ENCODE measurements around the gene KPNA4.
"Not testable (repeated sequence)": the region's sequence is repeated elsewhere in the genome, so short reads cannot be mapped to it uniquely, and the experiment has no call there.

KPNA4 gene

GRCh38 chr3:160573955-160574525, 8.7 kb upstream of the KPNA4 start:
- not testable (repeated sequence) for DNase-seq (ENCODE audit: low spot score)

DNA sequence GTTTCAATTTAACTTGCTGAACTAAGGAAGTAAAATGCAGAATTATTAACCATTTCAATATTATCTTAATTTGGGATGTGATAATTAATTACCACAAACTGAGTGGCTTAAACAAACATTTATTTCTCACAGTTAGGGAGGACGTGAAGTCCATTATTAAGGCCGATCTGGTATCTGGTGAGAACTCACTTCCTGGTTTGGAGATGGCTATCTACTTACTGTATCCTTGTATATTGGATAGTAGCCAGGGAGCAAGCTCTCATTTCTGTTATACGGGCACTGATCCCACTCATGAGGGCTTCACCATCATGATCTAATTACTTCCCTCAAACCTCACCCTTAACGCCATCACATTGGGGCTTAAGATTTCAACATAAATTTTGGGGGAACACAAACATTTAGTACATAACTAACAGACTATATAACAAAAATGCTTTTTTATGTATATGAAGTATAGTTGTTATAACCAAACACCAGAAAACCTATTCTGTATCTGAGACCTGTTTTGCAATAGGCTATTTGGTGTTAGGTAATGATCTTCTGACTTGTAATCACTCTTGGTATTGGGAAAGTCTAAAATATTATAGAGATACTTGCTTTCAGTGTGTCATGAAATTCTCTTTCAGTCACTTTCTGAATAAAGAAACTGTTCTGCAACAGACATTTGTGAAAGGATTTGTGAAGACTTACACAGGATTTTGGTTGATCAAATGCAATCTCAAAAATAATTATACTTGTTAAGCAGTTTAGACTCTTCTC, 4.7 kb upstream of the KPNA4 start:
- no peak for DNase-seq (ENCODE audit: low spot score)

- DNase-seq (ENCODE audit: low spot score) = no peak
Measured at GRCh38 chr3:160568989-160569388, 3.6 kb upstream of the KPNA4 start.

- no peak for DNase-seq (ENCODE audit: low spot score)
Measured at GRCh38 chr3:160567774-160568173, 2.4 kb upstream of the KPNA4 start.

- no peak for DNase-seq (ENCODE audit: low spot score)
Measured at GRCh38 chr3:160566499-160566898, 1.1 kb upstream of the KPNA4 start.

DNA sequence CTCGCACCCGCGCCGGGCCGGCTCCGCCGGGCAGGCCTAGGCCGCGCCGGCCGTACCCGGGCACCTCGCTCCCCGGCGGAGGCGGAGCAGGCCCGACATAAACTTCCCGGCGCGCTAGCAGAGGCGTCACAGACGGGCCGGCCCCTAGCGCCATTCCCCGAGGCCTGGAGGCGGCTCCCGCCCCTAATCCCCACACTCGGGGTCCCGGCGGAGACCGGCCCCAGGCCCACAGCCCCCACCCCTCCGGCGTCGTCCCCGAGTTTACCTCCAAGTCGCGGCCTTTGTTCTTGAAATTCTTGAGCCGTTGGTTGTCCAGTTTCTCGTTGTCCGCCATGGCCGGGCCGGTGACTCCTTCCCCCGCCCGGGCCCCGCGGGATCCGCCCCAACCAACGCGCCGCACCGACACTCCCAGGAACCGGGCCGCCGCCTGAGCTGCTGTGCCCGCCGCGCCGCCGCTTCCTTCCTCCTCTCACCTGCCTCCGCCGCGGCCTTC, 376 bp downstream of the KPNA4 start:
- peak; percentile 51 for DNase-seq (ENCODE audit: low spot score)

GRCh38 chr3:160564258-160564911, 986 bp downstream of the KPNA4 start:
- no peak for DNase-seq (ENCODE audit: low spot score)

DNA sequence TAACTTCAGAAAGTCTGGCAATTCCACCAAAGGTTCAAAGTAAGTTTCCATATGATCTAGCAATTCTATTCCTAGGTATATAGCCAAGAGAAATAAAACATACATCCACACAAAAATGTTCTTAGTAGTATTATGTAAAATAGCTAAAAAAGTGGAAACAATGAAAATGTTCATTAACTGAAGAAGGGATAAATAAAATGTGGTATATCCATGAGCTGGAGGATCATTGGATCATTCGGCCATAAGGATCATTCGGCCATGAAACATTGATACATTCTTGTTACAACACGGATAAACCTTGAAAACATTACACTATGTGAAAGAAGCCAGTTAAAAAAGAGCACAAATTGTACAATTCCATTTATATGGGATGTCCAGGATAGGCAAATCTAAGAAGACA, 2.4 kb downstream of the KPNA4 start:
- DNase-seq (ENCODE audit: low spot score) = no peak

DNA sequence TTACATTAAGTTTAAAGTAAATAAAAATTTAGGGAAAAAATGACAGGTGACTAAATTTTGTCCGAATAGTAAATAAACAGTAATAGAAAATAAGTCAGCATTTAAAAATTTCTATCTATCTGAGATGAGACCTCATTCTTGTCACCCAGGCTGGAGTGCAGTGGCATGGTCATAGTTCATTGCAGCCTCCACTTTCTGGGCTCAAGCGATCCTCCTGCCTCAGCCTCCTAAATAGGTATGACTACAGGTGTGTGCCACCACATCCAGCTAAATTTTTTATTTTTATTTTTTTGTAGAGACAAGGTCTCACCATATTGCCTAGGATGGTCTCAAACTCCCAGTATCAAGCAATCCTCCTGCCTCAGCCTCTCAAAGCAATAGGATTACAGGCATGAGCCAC, 7.8 kb downstream of the KPNA4 start:
- no peak for DNase-seq (ENCODE audit: low spot score)

DNA sequence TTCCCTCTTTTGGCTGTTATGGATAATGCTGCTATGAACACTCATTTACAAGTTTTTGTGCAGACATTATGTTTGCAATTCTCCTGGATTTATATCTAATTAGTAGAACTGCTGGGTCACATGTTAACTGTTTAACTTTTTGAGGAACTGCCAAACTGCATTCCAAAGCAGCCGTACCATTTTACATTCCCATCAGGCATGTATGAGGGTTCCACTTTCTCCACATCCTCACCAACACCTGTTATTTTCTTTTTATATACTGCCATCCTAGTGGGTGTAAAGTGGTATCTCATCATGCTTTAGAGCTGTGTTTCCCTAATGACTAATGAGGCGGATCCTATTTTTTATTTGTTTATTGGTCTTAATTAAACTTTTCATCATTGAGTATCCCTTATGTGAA, 9.2 kb downstream of the KPNA4 start:
- DNase-seq (ENCODE audit: low spot score) = no peak

- no peak for DNase-seq (ENCODE audit: low spot score)
Measured at GRCh38 chr3:160554980-160555379, 10.4 kb downstream of the KPNA4 start.

GRCh38 chr3:160553827-160554226, 11.5 kb downstream of the KPNA4 start:
- DNase-seq (ENCODE audit: low spot score) = no peak

- no peak for DNase-seq (ENCODE audit: low spot score)
Measured at GRCh38 chr3:160546727-160547126, 18.6 kb downstream of the KPNA4 start.

GRCh38 chr3:160545504-160545871, 19.9 kb downstream of the KPNA4 start:
- DNase-seq (ENCODE audit: low spot score) = no peak

- no peak for DNase-seq (ENCODE audit: low spot score)
Measured at GRCh38 chr3:160544844-160545503, 20.4 kb downstream of the KPNA4 start.

DNA sequence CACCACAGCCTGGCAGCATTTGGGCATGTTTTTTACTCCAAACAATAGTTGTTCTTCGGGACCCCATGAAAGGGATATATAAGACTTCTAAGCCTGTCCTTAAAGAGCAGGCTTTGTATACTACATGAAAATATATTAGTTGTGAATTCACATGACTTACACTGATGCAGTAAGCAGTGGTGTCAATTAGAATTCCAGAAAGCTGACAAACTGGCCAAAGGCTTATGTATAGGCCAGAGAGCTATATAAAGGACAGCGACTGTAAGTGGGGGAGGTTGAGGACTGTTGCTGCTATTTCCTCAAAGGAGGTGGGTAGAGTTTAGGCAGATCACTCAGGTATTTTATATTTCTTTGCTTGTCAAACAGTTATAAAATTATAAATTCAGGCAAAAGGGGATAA, 24.8 kb downstream of the KPNA4 start:
- DNase-seq (ENCODE audit: low spot score) = no peak

DNA sequence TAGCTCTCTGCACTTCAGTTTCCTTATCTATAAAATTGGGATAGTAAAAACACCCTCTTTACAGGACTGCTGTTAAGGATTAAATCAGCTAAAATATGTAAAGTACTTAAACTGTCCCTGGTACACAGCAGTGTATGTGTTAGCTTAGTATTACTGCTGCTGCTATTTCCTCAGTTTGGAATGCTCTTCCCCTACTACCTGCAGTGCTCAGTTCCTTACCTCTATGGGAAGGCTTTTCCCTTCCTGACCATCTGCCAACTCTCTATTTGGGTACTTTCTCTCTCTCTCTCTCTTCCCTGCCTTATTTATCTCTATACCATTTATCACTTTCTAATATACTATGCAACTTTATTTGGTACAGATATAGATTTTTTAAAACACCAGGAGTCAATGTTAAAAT, 26.5 kb downstream of the KPNA4 start:
- DNase-seq (ENCODE audit: low spot score) = no peak

DNA sequence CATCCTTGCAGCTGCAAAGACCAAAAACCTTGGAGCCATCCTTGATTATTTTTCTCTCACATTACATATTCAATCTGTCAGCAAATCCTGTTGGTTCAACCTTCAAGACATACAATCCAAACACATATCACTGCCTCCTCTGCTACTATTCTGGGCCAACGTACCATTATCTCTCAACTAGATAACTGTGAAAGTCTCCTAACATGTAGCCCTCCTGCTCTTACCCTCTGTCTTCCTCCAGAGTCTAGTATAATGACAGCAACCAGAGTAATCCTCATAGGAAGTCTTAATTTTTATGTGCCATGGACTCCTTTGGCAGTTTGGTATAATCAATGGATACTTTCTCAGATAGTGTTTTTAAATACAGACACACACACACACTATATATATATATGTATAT, 27.6 kb downstream of the KPNA4 start:
- no peak for DNase-seq (ENCODE audit: low spot score)

DNA sequence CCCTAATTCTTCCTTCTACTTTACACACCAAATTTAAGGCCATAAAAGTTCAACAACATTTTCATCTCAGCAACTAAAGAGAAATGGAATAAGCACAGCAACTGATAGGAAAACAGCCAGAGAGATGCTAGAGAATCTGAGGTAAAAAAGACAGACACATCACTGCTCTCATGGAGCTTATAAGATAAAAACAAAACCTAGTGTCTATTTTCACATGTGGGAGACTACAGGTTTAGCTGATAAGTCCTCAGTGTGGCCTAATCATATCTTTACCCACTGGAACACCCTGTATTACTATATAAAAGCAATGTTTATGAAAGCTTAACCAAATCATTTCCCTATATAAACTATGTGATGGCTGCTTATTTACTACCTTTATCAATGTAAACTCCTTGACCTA, 33.0 kb downstream of the KPNA4 start:
- no peak for DNase-seq (ENCODE audit: low spot score)

- no peak for DNase-seq (ENCODE audit: low spot score)
Measured at GRCh38 chr3:160531311-160531710, 34.1 kb downstream of the KPNA4 start.

DNA sequence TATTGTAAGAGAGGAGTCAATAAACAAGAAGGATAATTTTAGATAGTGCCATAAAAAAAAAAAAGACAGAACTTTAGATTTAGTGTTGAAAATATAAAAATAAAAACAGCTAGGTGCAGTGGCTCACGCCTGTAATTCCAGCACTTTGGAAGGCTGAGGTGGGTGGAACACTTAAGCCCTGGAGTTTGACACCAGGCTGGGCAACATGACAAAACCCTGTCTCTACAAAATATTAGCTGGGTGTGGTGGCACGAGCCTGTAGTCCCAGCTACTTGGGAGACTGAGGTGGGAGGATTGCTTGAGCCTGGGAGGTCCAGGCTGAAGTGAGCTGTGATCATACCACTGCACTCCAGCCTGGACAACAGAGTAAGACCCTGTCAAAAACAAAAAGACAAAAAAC, 49.0 kb downstream of the KPNA4 start:
- DNase-seq (ENCODE audit: low spot score) = not testable (repeated sequence)

DNA sequence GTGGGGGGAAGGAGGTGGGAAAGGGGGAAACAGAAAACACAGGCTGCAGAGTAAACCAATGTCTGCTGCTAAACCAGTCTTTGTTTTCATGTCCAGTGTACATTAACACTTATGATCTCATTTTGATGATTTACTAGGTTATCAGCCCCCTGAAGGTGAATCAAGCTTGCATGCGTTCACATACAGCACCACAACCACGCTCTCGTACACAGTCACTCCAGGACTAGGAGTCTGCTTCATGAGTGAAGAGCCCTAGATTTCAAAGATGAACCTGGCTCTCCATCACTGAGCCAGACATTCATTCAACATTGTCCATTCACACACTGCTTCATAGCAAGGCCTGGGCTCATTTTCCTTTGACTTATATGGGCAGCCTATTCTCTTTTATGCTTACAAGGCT, 64.0 kb downstream of the KPNA4 start:
- no peak for DNase-seq (ENCODE audit: low spot score)

DNA sequence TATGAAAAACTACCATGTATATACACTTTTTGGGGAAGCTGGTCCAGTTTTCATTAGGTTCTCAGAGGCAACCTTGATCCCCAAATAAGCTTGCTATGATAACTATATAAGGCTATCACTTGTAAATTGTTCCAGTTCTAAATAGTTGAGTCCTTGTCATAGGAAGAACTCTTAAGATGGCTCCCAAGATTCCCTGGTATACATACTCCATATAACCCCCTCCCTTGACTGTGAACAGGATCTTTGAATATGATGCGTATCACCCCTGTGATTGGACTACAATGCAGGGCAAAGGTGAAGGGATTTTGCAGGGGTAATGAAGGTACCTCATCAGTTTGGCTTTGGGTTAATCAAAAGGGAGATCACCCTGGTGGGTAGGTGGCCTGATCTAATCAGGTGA, 67.2 kb downstream of the KPNA4 start:
- no peak for DNase-seq (ENCODE audit: low spot score)
